SKM-1 treated with dmso at 0.1 percent for 144 hours (cell line): ENCODE results near the gene SNTA1.
A peak's percentile ranks its signal among the peaks of the same experiment; 100 is the strongest.
"Not testable (repeated sequence)": the region's sequence is repeated elsewhere in the genome, so short reads cannot be mapped to it uniquely, and the experiment has no call there.

Experiments
- DNase-seq: peaks from one replicate; lab custom pipeline; 2025; ENCODE audit not compliant: unreplicated experiment; lab: John Stamatoyannopoulos, UW

The SNTA1 gene

DNA sequence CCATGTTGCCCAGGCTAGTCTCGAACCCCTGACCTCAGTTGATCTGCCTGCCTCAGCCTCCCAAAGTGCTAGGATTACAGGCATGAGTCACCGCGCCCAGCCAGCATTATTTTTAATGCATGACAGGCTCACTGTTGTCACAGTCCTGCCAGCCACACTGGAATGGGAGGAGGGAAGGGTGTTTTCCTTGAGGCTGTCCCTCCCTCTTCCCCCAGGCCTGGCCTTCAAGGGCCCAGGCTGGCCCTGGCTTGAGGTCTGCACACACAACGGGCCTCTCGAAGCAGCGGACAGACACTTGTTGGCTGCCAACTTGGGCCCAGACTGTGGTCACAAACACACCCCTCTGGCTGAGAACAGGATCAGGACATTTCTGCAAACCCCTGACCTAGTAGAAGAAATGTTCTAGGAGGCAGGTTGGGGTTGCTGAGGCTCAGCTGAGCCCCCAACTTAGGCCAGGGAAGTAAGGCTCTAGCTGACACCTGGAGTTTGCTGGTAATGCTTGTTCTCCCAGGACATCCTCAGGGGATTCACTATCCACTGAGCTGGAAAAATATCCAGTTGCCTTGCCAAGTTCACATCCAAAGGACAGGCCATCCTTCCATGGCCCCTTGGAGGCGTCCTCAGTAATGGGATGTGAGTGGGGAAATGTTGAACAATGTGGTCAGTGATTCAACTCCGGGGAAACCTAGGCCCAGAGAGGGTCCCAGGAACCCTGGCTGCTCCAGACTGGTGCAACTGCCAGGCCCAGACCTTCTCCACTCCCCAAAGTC, 9.9 kb downstream of the SNTA1 start:
- no peak for DNase-seq

DNA sequence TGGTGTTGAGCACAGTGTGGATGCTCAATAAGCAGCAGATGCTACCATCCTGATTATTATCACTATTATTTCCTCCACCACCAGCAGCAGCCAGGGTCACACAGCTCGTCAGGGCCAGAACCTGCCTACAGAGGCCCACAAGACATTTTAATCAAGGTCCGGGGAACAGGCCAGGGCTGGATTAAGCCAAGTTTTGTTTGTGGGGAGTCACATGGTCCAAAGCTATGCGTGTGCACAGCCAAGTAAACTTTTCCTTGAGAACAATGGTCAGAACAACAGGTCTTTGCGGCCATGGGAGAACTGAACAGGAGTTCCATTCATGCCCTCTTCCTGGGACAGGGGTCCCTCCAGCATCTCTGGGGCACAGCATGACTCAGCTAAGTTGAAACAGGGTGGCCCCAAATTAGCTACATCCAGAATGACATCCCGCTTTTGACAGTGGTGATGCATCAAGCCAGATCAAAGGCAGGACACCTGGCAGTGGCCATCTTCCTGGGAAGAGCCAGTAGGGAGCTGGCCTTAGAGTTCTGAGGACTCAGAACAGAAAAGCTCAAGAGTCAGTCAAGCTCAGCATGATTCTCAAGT, 11.7 kb downstream of the SNTA1 start:
- DNase-seq: no peak

DNA sequence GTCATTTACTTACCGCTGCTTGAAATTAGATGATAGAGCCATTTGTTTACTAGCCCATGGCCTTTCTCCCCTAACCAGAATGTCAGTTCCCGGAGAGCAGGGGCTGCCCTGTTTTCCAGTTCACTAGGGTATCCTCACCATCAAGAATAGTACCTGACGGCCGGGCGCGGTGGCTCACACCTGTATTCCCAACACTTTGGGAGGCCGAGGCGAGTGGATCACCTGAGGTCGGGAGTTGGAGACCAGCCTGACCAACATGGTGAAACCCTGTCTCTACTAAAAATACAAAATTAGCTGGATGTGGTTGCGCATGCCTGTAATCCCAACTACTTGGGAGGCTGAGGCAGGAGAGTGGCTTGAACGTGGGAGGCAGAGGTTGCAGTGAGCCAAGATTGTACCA, 19.7 kb downstream of the SNTA1 start:
- DNase-seq: not testable (repeated sequence)

DNA sequence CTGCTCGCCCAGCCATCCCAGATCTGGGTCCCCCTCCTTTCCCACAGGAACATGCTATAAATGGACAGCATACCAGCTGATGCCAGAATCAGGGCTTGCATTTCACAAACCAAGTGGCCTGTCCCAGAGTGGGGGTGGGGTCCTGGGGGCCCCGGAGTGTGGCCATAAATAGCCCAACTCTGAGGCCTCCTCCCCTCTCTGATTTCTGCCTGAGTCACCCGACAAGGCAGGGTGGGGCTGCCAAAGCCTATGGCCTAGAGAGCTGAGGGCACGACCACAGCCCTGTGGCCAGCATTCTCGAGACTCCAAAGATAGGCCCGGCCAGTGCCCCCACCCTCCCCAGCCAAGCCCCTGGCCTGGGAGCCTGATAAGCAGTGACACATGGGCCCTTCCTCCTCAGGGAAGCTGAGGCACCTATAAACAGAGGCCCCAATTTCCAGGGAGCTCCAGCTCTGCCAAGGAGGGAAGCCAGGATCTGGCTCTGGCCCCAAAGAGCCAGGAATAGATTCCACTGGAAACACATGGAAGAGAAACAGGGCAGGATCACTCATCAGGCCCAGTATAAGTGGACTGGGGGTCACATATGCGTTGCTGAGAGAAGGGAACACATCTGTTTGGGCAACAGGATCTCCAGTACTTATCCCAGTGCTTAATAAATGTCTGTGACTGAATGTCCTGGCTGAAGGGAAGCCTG, 20.3 kb downstream of the SNTA1 start:
- DNase-seq: no peak

- no peak for DNase-seq
These were observed 24.2 kb downstream of the SNTA1 start for GRCh38 chr20:33419140-33419974.

DNA sequence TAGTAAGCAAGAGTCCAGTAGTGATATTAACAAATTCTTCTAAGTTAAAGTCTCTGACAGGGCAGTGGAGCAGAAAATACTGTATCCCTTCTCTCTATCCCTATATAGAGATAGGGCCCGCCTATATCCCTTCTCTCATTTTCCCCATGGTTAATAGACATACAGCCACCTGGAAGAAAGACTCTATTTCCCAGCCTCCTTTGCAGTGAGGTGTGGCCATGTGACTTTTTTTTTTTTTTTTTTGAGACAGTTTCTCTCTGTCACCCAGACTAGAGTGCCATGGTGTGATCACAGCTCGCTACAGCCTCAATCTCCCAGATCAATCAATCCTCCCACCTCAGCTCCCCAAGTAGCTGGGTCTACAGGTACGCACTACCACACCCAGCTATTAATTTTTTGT, 25.5 kb downstream of the SNTA1 start:
- no peak for DNase-seq

DNA sequence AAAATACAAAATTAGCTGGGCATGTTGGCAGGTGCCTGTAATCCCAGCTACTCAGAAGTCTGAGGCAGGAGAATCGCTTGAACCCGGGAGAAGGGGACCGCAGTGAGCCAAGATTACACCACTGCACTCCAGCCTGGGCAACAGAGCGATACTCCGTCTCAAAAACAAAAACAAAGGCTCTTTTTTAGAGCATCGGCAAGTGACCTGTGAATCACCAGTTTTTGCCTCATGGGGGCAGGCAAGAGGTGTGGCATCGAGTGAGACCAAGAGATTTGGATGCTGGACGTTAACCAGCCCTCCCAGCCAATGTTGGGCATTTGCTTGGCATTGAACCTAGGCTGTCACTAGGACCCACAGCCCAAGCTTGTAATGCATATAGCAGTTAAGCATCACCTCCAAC, 27.6 kb downstream of the SNTA1 start:
- peak; percentile 9 for DNase-seq

GRCh38 chr20:33412484-33412838, 31.1 kb downstream of the SNTA1 start:
- DNase-seq: no peak

- no peak for DNase-seq
These were observed 31.7 kb downstream of the SNTA1 start for GRCh38 chr20:33411711-33412483.

DNA sequence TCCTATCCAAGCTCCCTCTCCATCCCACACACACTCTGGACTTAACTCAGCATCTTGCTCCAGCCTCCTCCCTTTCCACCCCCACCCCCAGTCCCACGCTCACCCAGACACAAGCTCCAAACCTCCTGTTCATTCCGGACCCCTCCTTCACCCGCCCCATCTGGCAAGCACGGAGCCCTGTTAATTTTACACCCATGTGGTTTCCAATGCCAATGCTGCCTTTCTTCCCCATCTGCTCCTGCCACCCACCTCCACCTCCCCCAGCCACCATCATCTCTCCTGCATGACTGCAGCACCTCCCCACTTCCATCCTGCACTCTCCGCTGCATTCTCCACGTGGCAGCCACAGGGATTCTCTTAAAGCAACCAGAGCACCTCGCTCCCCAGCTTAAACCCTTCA, 32.3 kb downstream of the SNTA1 start:
- no peak for DNase-seq

DNA sequence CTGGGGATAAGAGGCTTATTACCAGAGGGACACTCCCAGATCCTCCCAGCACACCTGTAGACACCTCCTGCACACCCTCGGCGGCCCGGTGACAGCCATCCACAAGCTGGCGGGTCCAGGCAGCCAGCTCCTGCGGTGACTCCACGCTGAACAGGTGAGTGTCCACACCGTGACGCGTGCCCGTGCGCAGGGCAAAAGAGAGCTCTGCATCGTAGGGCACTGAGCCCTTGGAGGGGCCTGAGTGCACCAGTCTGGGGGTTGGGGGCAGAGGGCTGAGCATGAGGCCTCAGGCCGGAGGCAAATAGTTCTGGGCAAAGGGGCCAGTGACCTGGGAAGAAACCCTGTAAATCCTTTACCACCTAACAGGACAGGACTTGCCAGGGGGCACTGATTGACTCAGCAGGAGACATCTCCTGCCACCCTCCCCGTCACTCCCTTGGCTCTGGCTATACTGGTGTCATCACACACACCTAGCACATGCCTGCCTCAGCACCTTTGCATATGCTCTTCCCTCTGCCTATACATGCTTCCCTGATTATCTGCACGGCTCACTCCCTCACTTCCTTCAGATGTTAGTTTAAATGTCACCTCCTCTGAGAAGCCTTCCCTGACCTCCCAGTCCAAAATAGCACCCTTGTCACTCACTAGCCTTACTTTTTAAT, 33.4 kb downstream of the SNTA1 start:
- DNase-seq: no peak

- DNase-seq: no peak
These were observed 34.6 kb downstream of the SNTA1 start for GRCh38 chr20:33408716-33409654.

DNA sequence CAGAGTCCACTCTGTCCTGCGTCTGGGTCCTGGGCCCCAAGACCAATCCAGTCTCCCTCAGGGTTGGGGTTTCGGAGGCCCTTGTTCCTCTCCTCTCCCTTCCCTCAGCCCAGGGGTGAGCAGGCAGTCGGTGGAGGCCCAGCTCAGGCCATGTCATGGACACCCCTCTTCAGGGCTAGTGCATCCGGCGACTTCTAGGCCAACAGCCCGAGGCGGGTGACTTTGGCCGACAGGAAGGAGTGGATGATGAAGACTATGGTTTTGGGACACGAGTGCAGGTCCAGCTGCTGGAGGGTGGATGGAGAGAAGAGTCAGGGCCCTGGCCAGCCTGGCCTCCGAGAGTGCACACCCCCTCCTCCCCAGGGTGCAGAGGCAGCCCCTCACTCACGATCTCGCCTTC, 35.2 kb downstream of the SNTA1 start:
- DNase-seq: no peak

- no peak for DNase-seq
These were observed 35.8 kb downstream of the SNTA1 start for GRCh38 chr20:33407796-33408195.

DNA sequence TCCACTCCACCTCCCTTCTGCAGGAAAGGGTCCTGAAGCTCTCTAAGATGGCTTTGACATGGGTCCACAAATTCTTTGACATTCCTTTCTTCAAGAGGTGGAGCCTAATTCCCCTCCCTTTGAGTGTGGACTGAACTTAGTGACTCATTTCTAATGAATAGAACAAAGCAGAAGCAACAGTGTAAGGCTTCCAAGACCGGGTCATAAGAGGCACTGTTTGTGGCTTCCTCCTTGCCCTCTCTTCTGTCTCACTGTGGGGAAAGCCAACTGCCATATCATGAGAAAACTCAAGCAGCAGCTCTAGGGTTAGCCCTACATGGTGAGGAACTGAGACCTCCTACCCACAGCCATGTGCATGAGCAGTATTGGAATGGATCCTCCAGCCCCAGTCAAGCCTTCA, 36.3 kb downstream of the SNTA1 start:
- peak; percentile 35 for DNase-seq

DNA sequence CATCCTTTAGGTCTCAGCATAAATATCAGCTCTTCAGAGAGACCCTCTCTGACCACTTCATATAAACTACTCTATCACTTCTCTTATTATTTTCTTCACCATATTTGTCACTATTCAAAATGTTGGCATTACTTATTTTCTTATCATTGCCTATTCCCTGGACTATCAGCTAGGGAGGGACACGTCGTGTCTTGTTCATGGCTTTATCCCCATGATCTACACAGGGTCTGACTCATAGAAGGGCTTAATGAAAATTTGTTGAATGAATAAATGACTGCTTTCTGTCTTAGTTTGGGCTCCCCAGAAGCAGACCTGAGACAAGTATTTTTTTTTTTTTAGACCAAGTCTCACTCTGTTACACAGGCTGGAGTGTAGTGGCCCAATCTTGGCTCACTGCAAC, 39.3 kb downstream of the SNTA1 start:
- no peak for DNase-seq

DNA sequence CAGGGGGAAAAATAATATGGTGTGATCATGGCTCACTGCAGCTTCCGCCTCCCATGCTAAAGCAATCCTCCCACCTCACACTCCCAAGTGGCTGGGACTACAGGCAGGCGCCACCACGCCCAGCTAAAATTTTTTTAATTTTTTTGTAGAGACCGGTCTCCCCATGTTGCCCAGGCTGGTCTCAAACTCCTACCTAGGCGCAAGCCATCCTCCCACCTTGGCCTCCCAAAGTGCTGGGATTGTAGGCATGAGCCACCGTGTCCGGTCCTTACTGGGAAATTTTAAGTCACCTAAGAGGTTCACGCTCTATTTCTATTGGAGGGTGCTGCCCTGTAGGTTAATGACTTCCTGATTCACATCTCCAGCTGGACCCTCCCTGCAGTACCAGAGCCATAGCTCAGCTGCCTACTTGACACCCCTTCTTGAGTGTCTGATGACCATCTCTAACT, 41.6 kb downstream of the SNTA1 start:
- no peak for DNase-seq

- DNase-seq: peak; percentile 78
These were observed 42.2 kb downstream of the SNTA1 start, which contains the start of gene CDK5RAP1 for GRCh38 chr20:33401184-33401920. TSS of gene CDK5RAP1 (minus strand) at chr20:33401519. CDS start at chr20:33397064, 4,455 bp downstream.
